ENCODE results near the gene THNSL1.

The THNSL1 gene

GRCh38 chr10:25028711-25029110 lies 12.3 kb downstream of the THNSL1 start:
- ChIA-PET POLR2A (no interaction called here), CTCF (interaction anchor here (0.9 to 6.0 kb wide), 2 partner anchors 52 to 58 kb away, joined by 3 to 28 read pairs; no protein-coding TSS in a partner anchor)
- DNase-seq (ENCODE audit: low read depth, low spot score): no peak

GRCh38 chr10:25029519-25029918 lies 13.1 kb downstream of the THNSL1 start:
- ChIA-PET POLR2A (no interaction called here), CTCF (interaction anchor here (1.8 kb wide), 1 partner anchor 52 kb away, joined by 4 read pairs; no protein-coding TSS in a partner anchor)
- TF ChIP-seq, protein P1, sequence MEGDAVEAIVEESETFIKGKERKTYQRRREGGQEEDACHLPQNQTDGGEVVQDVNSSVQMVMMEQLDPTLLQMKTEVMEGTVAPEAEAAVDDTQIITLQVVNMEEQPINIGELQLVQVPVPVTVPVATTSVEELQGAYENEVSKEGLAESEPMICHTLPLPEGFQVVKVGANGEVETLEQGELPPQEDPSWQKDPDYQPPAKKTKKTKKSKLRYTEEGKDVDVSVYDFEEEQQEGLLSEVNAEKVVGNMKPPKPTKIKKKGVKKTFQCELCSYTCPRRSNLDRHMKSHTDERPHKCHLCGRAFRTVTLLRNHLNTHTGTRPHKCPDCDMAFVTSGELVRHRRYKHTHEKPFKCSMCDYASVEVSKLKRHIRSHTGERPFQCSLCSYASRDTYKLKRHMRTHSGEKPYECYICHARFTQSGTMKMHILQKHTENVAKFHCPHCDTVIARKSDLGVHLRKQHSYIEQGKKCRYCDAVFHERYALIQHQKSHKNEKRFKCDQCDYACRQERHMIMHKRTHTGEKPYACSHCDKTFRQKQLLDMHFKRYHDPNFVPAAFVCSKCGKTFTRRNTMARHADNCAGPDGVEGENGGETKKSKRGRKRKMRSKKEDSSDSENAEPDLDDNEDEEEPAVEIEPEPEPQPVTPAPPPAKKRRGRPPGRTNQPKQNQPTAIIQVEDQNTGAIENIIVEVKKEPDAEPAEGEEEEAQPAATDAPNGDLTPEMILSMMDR (IDR thresholded peaks at IDR 0.05; ENCODE audit: insufficient read depth, low read length, missing control alignments): no peak
- no peak overlapping the region for H3K4me3 ChIP-seq (ENCODE audit: low read depth, low read length)
- no peak for DNase-seq (ENCODE audit: low read depth, low spot score)

More at GRCh38 chr10:25028711-25029110, 12.3 kb downstream of the THNSL1 start:
- H3K4me3 ChIP-seq (ENCODE audit: low read depth, low read length): no peak overlapping the region
- TF ChIP-seq, protein P1 (IDR thresholded peaks at IDR 0.05; ENCODE audit: insufficient read depth, low read length, missing control alignments): no peak

- ChIA-PET POLR2A (no interaction called here), CTCF (interaction anchor here (0.9 kb wide), 1 partner anchor 10 kb away, joined by 3 read pairs; no protein-coding TSS in a partner anchor)
- no peak overlapping the region for H3K4me3 ChIP-seq (ENCODE audit: low read depth, low read length)
- TF ChIP-seq, protein P1 (IDR thresholded peaks at IDR 0.05; ENCODE audit: insufficient read depth, low read length, missing control alignments): no peak
- DNase-seq (ENCODE audit: low read depth, low spot score): no peak
Observed at GRCh38 chr10:25036381-25036780, 20.0 kb downstream of the THNSL1 start.

GRCh38 chr10:25038325-25038724 lies 21.9 kb downstream of the THNSL1 start:
- no peak for DNase-seq (ENCODE audit: low read depth, low spot score)
- ChIA-PET CTCF (interaction anchor here (1.2 kb wide), 1 partner anchor 43 kb away, joined by 4 read pairs; no protein-coding TSS in a partner anchor), POLR2A (no interaction called here)
- no peak overlapping the region for H3K4me3 ChIP-seq (ENCODE audit: low read depth, low read length)
- TF ChIP-seq, protein P1 (IDR thresholded peaks at IDR 0.05; ENCODE audit: insufficient read depth, low read length, missing control alignments): no peak

DNA sequence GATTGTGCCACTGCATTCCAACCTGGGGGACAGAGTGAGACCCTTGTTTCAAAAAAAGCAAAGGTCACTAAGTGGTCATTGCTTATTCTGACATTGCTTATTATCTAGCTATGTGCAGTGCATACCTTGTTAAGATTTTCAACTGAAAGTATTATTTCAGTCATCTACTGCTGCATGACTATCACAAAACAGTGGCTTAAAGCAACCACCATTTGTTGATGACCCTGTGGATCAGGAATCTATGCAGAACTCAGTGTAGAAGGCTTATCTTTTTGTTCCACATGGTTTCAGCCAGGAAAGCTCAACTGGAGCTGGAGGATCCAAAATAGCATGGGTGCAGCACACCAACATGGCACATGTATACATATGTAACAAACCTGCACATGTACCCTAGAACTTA lies 23.1 kb downstream of the THNSL1 start:
- no peak overlapping the region for H3K4me3 ChIP-seq (ENCODE audit: low read depth, low read length)
- POLR2A ChIA-PET: no interaction called here
- TF ChIP-seq, protein P1 (IDR thresholded peaks at IDR 0.05; ENCODE audit: insufficient read depth, low read length, missing control alignments): no peak
- DNase-seq (ENCODE audit: low read depth, low spot score): no peak
- CTCF ChIA-PET: no interaction called here

DNA sequence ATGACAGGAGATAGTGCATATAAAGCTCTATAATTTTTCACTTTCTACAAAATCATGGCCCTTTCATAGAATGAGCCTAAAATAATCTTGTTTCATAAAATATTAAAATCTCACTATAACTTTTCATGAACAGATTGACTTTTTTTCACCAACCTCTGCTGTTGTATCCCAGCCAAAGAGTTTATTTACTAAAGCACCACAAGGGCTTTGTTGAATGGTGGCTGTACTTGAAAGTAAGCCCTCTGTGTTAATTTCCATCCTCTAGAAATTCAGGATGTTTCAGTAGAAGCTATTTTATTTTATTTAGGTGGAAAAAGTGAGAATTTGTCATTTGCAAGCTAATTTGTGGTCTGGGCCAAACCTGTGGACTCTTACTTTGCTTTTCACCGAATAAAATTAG lies 30.2 kb downstream of the THNSL1 start:
- CTCF ChIA-PET: interaction anchor here (2.0 kb wide), 1 partner anchor 35 kb away, joined by 5 read pairs; no protein-coding TSS in a partner anchor
- H3K4me3 ChIP-seq (ENCODE audit: low read depth, low read length): no peak overlapping the region
- TF ChIP-seq, protein P1 (IDR thresholded peaks at IDR 0.05; ENCODE audit: insufficient read depth, low read length, missing control alignments): no peak
- DNase-seq (ENCODE audit: low read depth, low spot score): no peak
- POLR2A ChIA-PET: no interaction called here

Measured in AG04449 (cell line).